ENCODE data around the gene FSTL1.
A peak's percentile ranks its signal among the peaks of the same experiment; 100 is the strongest.

FSTL1 gene

GRCh38 chr3:120468635-120469295, 18.0 kb upstream of the FSTL1 start:
- no peak for DNase-seq (ENCODE audit: low spot score)

GRCh38 chr3:120462409-120462959, 11.7 kb upstream of the FSTL1 start:
- no peak for DNase-seq (ENCODE audit: low spot score)

DNA sequence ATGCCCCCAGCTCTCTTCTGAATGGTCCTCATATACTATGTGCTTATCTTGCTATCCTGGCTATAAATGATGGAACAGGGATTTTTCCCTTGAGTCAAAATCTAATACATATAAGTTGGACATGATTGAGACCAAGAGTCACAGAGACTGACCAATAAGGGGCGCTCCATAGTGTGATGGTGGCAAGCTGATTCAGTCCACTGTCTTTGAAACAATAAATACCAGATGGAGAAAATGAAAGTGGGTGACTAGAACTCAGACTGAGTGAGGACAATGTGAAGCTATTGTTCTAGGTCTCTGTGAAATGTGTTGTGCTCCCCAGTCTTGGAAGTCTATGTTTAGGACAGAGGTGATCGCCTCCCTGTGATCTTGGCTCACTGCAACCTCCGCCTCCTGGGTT, 10.6 kb upstream of the FSTL1 start:
- no peak for DNase-seq (ENCODE audit: low spot score)

DNA sequence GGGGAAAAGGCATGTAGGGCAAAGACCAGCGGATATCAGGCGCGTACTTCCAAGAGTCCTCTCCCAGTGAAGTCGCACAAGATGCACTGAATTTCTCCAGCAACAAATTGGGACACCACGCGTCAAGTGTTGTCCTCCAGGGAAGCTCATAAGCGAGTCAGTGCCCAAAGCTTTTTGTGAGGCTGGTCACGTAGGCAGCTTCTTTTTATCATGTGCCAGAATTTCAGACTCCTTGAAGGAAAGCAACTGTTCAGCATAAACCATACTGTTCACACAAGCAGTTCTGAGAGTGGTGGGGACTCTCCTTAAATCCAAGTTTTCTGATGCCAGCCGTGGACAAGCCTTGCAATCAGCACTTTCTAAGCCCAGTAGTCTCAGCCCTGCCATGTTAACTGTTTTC, 10.1 kb upstream of the FSTL1 start:
- no peak for DNase-seq (ENCODE audit: low spot score)

DNA sequence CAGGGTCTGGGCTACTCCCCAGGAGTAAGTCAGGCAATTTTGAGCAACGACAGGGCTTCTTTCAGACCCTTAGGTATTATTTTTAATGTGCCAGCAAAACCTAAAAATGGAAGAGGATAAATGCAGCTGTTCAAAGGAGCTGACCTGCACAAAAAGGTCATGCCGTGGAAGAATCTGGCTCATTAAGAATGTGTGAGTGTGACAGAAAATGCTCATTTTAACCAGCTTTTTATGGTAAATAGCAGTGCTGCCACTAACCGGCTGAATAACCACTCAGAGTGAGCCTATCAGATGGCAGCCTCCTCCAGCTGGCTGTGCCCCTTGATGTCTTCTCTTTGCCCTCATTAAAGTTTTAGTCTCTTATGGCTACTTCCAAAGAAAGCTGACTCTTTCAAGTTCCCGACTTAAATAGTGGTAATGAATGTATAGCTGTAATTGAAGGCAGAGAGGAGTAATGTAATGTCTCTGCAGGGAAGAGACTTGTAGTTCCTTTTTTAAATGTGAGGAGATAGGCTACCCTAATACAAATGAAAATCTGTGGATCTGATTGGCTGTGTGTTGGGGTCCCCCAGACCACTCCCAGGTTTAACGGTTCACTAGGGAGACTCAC, 9.5 kb upstream of the FSTL1 start:
- DNase-seq (ENCODE audit: low spot score), result no peak

- DNase-seq (ENCODE audit: low spot score), result no peak
Measured at GRCh38 chr3:120459196-120459595, 8.4 kb upstream of the FSTL1 start.

GRCh38 chr3:120457827-120458226, 7.0 kb upstream of the FSTL1 start:
- DNase-seq (ENCODE audit: low spot score), result no peak

GRCh38 chr3:120454076-120454689, 3.4 kb upstream of the FSTL1 start:
- no peak for DNase-seq (ENCODE audit: low spot score)

- no peak for DNase-seq (ENCODE audit: low spot score)
Measured at GRCh38 chr3:120452816-120453215, 2.0 kb upstream of the FSTL1 start.

DNA sequence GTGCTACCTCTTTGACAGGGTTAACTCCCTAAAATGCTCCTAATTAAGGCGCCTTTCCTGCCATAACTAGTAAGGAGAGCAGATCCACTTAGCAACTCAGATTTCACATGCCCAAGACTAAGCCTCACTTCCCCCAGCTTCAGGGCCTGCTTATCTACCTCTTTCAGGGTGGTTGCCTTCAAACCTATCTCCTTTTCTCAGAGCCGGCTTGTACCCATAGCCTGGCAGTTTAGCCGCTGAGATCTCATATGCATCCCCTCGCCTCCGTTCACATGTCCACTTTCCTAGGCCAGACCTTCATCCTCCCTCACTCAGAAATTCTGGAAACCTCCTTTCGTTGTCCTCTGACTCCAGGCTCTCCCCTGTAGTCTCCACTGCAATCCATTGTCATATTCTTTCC, 1.0 kb upstream of the FSTL1 start:
- DNase-seq (ENCODE audit: low spot score), result no peak

GRCh38 chr3:120451272-120451761, 525 bp upstream of the FSTL1 start:
- peak; percentile 76 for DNase-seq (ENCODE audit: low spot score)

- no peak for DNase-seq (ENCODE audit: low spot score)
Measured at GRCh38 chr3:120449701-120450599, 842 bp downstream of the FSTL1 start.

- DNase-seq (ENCODE audit: low spot score), result no peak
Measured at GRCh38 chr3:120449251-120449650, 1.5 kb downstream of the FSTL1 start.

- DNase-seq (ENCODE audit: low spot score), result no peak
Measured at GRCh38 chr3:120448756-120449155, 2.0 kb downstream of the FSTL1 start.

- DNase-seq (ENCODE audit: low spot score), result no peak
Measured at GRCh38 chr3:120446891-120447668, 3.7 kb downstream of the FSTL1 start.

DNA sequence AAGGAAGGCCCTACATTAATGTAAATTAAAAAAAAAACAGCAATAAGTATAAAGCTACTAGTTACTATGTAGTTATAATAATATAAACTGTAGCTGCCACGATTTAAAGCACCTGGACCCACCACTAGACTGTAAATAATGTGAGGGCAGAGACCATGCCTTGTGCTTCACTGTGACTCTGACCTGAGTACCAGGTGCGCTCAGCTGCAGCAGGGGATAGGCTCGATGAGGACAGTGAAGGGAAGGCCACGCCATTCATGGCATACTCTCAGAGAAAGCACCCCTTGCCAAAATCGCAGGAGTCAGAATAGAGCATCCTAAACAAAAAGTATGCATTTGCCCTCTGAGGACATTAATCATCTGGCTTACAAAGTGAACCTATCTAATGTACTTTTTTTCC, 5.1 kb downstream of the FSTL1 start:
- no peak for DNase-seq (ENCODE audit: low spot score)

- no peak for DNase-seq (ENCODE audit: low spot score)
Measured at GRCh38 chr3:120443626-120444123, 7.1 kb downstream of the FSTL1 start.

GRCh38 chr3:120442975-120443517, 7.7 kb downstream of the FSTL1 start:
- DNase-seq (ENCODE audit: low spot score), result no peak

DNA sequence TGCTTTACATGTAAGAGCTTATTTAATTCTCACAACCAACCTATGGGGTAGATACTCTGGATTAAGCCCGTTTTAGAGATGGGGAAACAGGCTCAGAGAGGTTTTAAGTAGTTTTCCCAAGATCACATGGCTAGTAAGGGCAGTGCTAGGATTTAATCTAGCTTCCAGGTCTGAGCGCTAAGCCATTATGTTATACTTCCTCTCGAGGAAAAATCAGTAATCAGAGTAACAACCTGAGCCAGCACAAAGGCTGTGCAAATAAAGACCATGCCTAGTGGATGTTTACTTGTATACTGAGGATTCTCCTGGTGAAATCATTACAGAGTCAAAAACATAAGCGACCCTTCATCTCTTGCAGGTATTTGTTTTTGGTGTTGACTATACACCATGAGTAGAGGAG, 9.0 kb downstream of the FSTL1 start:
- DNase-seq (ENCODE audit: low spot score), result no peak

GRCh38 chr3:120440762-120441161, 10.0 kb downstream of the FSTL1 start:
- no peak for DNase-seq (ENCODE audit: low spot score)
